ENCODE results near the gene OR51B5.
"Not testable (repeated sequence)": the region's sequence is repeated elsewhere in the genome, so short reads cannot be mapped to it uniquely, and the experiment has no call there.

Gene OR51B5

DNA sequence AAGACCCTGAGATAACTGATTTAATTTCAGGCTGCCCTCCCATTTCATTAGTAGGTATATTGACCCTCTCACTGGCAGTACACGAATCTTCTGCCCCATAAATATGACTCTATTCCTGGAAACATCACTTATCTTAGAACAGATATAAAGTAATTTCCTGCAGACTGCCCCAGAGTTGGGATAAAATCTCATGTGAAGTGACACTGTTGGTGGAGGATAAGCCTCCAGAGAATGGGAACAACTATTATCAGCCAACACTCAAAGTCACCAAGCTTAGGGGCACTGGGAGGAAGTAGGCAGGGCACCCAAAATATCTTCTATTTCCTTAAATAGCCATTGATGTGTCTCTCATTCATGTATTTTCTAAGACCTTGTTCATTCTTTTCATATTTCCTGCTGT is 8.2 kb downstream of the OR51B5 start:
- no peaks in the 10 kb centered on the region for H3K4me1 ChIP-seq (ENCODE audit: control insufficient read depth, insufficient read depth, low read length)
- no peak overlapping the region for H3K27ac ChIP-seq (ENCODE audit: low read length)
- no peak overlapping the region for H3K4me3 ChIP-seq (ENCODE audit: low read length in 2 of 2)
- no peaks in the 10 kb centered on the region for H3K27me3 ChIP-seq (ENCODE audit: control insufficient read depth in 1 of 2, insufficient read depth in 2 of 2, low read length in 2 of 2)
- no peaks in the 10 kb centered on the region for H3K9me3 ChIP-seq (ENCODE audit: control insufficient read depth in 2 of 2, low read length in 2 of 2)
- H3K9ac ChIP-seq (ENCODE audit: low read length in 2 of 2), result no peak overlapping the region
- H3K36me3 ChIP-seq (ENCODE audit: control insufficient read depth in 2 of 2, insufficient read depth in 2 of 2, low read length in 2 of 2), result no peaks in the 10 kb centered on the region

GRCh38 chr11:5324197-5324596 is 19.1 kb downstream of the OR51B5 start, which contains the start of gene OR51B2:
Gene OR51B2, minus strand, starts transcription at chr11:5324297. Its CDS starts 0 bp downstream, at chr11:5324297.
- Histone ChIP-seq H3K27ac (ENCODE audit: low read length) (no peak within 1 kb of the TSS), H3K9me3 (ENCODE audit: control insufficient read depth in 2 of 2, low read length in 2 of 2) (no peaks in the 10 kb centered on the region)

DNA sequence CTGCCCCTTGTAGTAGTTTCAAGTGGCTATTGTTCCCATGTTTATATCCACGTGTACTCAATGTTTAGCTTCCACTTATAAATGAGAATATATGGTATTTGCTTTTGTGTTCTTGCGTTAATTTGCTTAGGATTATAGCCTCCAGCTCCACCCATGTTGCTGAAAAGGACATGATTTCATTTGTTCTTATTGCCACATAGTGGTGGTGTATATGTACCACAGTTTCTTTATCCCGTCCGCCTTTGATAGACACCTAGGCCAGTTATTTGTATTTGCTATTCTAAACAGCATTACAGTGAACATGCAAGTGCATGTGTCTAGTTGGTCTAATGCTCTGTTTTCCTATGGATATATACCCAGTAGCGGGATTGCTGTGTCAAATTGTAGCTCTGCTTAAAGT is 26.0 kb downstream of the OR51B5 start:
- Histone ChIP-seq H3K36me3 (ENCODE audit: control insufficient read depth in 2 of 2, insufficient read depth in 2 of 2, low read length in 2 of 2) (no peaks in the 10 kb centered on the region), H3K27ac (ENCODE audit: low read length) (no peak overlapping the region), H3K9ac (ENCODE audit: low read length in 2 of 2) (no peak overlapping the region), H3K9me3 (ENCODE audit: control insufficient read depth in 2 of 2, low read length in 2 of 2) (peaks cover 0 to 2% of the 10 kb centered on the region in 2 donors), H3K4me1 (ENCODE audit: control insufficient read depth, insufficient read depth, low read length) (no peaks in the 10 kb centered on the region), H3K4me3 (ENCODE audit: low read length in 2 of 2) (no peak overlapping the region), H3K27me3 (ENCODE audit: control insufficient read depth in 1 of 2, insufficient read depth in 2 of 2, low read length in 2 of 2) (no peaks in the 10 kb centered on the region)

More at GRCh38 chr11:5324197-5324596, 19.1 kb downstream of the OR51B5 start, which contains the start of gene OR51B2:
- Histone ChIP-seq H3K36me3 (ENCODE audit: control insufficient read depth in 2 of 2, insufficient read depth in 2 of 2, low read length in 2 of 2) (no peaks in the 10 kb centered on the region), H3K27me3 (ENCODE audit: control insufficient read depth in 1 of 2, insufficient read depth in 2 of 2, low read length in 2 of 2) (no peaks in the 10 kb centered on the region), H3K4me1 (ENCODE audit: control insufficient read depth, insufficient read depth, low read length) (no peaks in the 10 kb centered on the region), H3K4me3 (ENCODE audit: low read length in 2 of 2) (no peak within 1 kb of the TSS), H3K9ac (ENCODE audit: low read length in 2 of 2) (no peak within 1 kb of the TSS)

GRCh38 chr11:5313326-5314023 is 29.8 kb downstream of the OR51B5 start:
- H3K36me3 ChIP-seq (ENCODE audit: control insufficient read depth in 2 of 2, insufficient read depth in 2 of 2, low read length in 2 of 2); H3K4me1 ChIP-seq (ENCODE audit: control insufficient read depth, insufficient read depth, low read length); H3K27ac ChIP-seq (ENCODE audit: low read length); H3K27me3 ChIP-seq (ENCODE audit: control insufficient read depth in 1 of 2, insufficient read depth in 2 of 2, low read length in 2 of 2); H3K4me3 ChIP-seq (ENCODE audit: low read length in 2 of 2); H3K9ac ChIP-seq (ENCODE audit: low read length in 2 of 2); H3K9me3 ChIP-seq (ENCODE audit: control insufficient read depth in 2 of 2, low read length in 2 of 2): not testable (repeated sequence)

GRCh38 chr11:5310423-5310822 is 32.9 kb downstream of the OR51B5 start:
- Histone ChIP-seq H3K27ac (ENCODE audit: low read length) (no peak overlapping the region), H3K9ac (ENCODE audit: low read length in 2 of 2) (no peak overlapping the region), H3K9me3 (ENCODE audit: control insufficient read depth in 2 of 2, low read length in 2 of 2) (no peaks in the 10 kb centered on the region), H3K27me3 (ENCODE audit: control insufficient read depth in 1 of 2, insufficient read depth in 2 of 2, low read length in 2 of 2) (no peaks in the 10 kb centered on the region), H3K4me1 (ENCODE audit: control insufficient read depth, insufficient read depth, low read length) (no peaks in the 10 kb centered on the region), H3K36me3 (ENCODE audit: control insufficient read depth in 2 of 2, insufficient read depth in 2 of 2, low read length in 2 of 2) (no peaks in the 10 kb centered on the region), H3K4me3 (ENCODE audit: low read length in 2 of 2) (no peak overlapping the region)

DNA sequence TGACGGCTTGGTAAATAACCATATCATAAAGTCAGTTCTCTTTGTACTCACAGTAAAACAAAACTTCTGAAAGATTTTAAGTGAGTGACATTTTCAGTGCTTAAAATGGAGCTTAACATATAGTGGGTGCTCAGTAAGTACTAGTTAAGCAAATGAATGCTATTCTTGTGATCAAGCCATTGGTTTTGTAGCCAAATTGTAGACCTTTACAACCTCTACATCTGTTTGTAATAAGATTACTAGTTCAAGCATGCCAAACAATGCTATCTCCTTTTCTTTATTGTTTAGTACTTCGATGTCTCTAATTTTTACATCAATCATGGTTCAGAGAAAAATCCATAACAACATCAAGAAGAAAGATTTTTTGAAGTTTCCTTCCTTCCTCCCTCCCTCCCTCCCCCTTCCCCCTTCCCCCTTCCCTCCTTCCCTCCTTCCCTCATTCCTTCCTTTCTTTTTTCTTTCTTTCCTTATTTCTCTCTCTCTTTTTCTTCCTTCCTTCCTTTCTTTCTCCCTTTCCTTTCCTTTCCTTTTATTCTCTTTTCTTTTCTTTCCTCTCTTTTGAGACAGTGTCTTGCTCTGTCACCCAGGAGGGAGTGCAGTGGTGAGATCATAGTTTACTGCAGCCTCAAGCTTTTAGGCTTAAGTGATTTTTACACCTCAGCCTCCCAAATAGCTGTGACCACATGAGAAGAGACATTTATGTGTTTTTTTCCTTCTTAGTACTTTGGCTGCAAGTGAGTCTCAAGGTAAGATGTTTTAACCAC is 35.9 kb downstream of the OR51B5 start:
- no peaks in the 10 kb centered on the region for H3K27me3 ChIP-seq (ENCODE audit: control insufficient read depth in 1 of 2, insufficient read depth in 2 of 2, low read length in 2 of 2)
- no peak overlapping the region for H3K27ac ChIP-seq (ENCODE audit: low read length)
- no peaks in the 10 kb centered on the region for H3K9me3 ChIP-seq (ENCODE audit: control insufficient read depth in 2 of 2, low read length in 2 of 2)
- H3K9ac ChIP-seq (ENCODE audit: low read length in 2 of 2), result no peak overlapping the region
- no peaks in the 10 kb centered on the region for H3K4me1 ChIP-seq (ENCODE audit: control insufficient read depth, insufficient read depth, low read length)
- H3K4me3 ChIP-seq (ENCODE audit: low read length in 2 of 2), result no peak overlapping the region
- H3K36me3 ChIP-seq (ENCODE audit: control insufficient read depth in 2 of 2, insufficient read depth in 2 of 2, low read length in 2 of 2), result no peaks in the 10 kb centered on the region

GRCh38 chr11:5304046-5304445 is 39.3 kb downstream of the OR51B5 start:
- no peaks in the 10 kb centered on the region for H3K27me3 ChIP-seq (ENCODE audit: control insufficient read depth in 1 of 2, insufficient read depth in 2 of 2, low read length in 2 of 2)
- no peak overlapping the region for H3K4me3 ChIP-seq (ENCODE audit: low read length in 2 of 2)
- no peak overlapping the region for H3K27ac ChIP-seq (ENCODE audit: low read length)
- no peaks in the 10 kb centered on the region for H3K9me3 ChIP-seq (ENCODE audit: control insufficient read depth in 2 of 2, low read length in 2 of 2)
- H3K36me3 ChIP-seq (ENCODE audit: control insufficient read depth in 2 of 2, insufficient read depth in 2 of 2, low read length in 2 of 2), result no peaks in the 10 kb centered on the region
- no peak overlapping the region for H3K9ac ChIP-seq (ENCODE audit: low read length in 2 of 2)
- no peaks in the 10 kb centered on the region for H3K4me1 ChIP-seq (ENCODE audit: control insufficient read depth, insufficient read depth, low read length)

GRCh38 chr11:5303626-5304025 is 39.7 kb downstream of the OR51B5 start:
- H3K9me3 ChIP-seq (ENCODE audit: control insufficient read depth in 2 of 2, low read length in 2 of 2), result no peaks in the 10 kb centered on the region
- no peaks in the 10 kb centered on the region for H3K4me1 ChIP-seq (ENCODE audit: control insufficient read depth, insufficient read depth, low read length)
- no peak overlapping the region for H3K4me3 ChIP-seq (ENCODE audit: low read length in 2 of 2)
- no peak overlapping the region for H3K9ac ChIP-seq (ENCODE audit: low read length in 2 of 2)
- H3K27ac ChIP-seq (ENCODE audit: low read length), result no peak overlapping the region
- H3K27me3 ChIP-seq (ENCODE audit: control insufficient read depth in 1 of 2, insufficient read depth in 2 of 2, low read length in 2 of 2), result no peaks in the 10 kb centered on the region
- no peaks in the 10 kb centered on the region for H3K36me3 ChIP-seq (ENCODE audit: control insufficient read depth in 2 of 2, insufficient read depth in 2 of 2, low read length in 2 of 2)

GRCh38 chr11:5301846-5302245 is 41.5 kb downstream of the OR51B5 start, which contains the start of gene OR51B4:
Gene OR51B4, minus strand, starts transcription at chr11:5301946. Its CDS starts 0 bp downstream, at chr11:5301946.
- no peak within 1 kb of the TSS for H3K9ac ChIP-seq (ENCODE audit: low read length in 2 of 2)
- H3K4me3 ChIP-seq (ENCODE audit: low read length in 2 of 2), result no peak within 1 kb of the TSS
- no peak within 1 kb of the TSS for H3K27ac ChIP-seq (ENCODE audit: low read length)
- no peaks in the 10 kb centered on the region for H3K9me3 ChIP-seq (ENCODE audit: control insufficient read depth in 2 of 2, low read length in 2 of 2)
- no peaks in the 10 kb centered on the region for H3K4me1 ChIP-seq (ENCODE audit: control insufficient read depth, insufficient read depth, low read length)
- H3K36me3 ChIP-seq (ENCODE audit: control insufficient read depth in 2 of 2, insufficient read depth in 2 of 2, low read length in 2 of 2), result no peaks in the 10 kb centered on the region
- H3K27me3 ChIP-seq (ENCODE audit: control insufficient read depth in 1 of 2, insufficient read depth in 2 of 2, low read length in 2 of 2), result no peaks in the 10 kb centered on the region

- no peaks in the 10 kb centered on the region for H3K27me3 ChIP-seq (ENCODE audit: control insufficient read depth in 1 of 2, insufficient read depth in 2 of 2, low read length in 2 of 2)
- H3K9me3 ChIP-seq (ENCODE audit: control insufficient read depth in 2 of 2, low read length in 2 of 2), result no peaks in the 10 kb centered on the region
- H3K27ac ChIP-seq (ENCODE audit: low read length), result no peak overlapping the region
- H3K9ac ChIP-seq (ENCODE audit: low read length in 2 of 2), result no peak overlapping the region
- no peaks in the 10 kb centered on the region for H3K4me1 ChIP-seq (ENCODE audit: control insufficient read depth, insufficient read depth, low read length)
- no peaks in the 10 kb centered on the region for H3K36me3 ChIP-seq (ENCODE audit: control insufficient read depth in 2 of 2, insufficient read depth in 2 of 2, low read length in 2 of 2)
- no peak overlapping the region for H3K4me3 ChIP-seq (ENCODE audit: low read length in 2 of 2)
Observed at GRCh38 chr11:5300251-5300650, 43.1 kb downstream of the OR51B5 start.

DNA sequence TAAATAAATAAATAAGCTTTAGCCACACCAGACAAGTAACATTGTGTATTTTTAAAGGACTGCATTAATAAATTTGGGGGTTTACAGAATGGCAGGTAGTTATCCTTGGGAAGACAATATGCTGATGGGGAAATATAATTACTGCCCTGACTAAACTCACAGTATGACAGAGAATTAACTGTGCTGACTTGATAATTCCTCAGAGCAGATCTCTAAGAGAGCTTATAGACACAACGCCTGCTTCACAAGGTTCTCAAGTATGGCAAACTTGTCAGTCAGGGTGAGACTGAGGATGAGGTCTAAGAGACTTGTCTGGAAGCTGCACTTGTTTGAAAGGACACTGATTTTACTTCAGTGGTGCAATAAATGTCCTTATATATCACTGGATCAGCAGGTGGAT is 44.9 kb downstream of the OR51B5 start:
- no peak overlapping the region for H3K4me3 ChIP-seq (ENCODE audit: low read length in 2 of 2)
- H3K36me3 ChIP-seq (ENCODE audit: control insufficient read depth in 2 of 2, insufficient read depth in 2 of 2, low read length in 2 of 2), result no peaks in the 10 kb centered on the region
- H3K27ac ChIP-seq (ENCODE audit: low read length), result no peak overlapping the region
- H3K4me1 ChIP-seq (ENCODE audit: control insufficient read depth, insufficient read depth, low read length), result no peaks in the 10 kb centered on the region
- H3K9me3 ChIP-seq (ENCODE audit: control insufficient read depth in 2 of 2, low read length in 2 of 2), result no peaks in the 10 kb centered on the region
- no peaks in the 10 kb centered on the region for H3K27me3 ChIP-seq (ENCODE audit: control insufficient read depth in 1 of 2, insufficient read depth in 2 of 2, low read length in 2 of 2)
- no peak overlapping the region for H3K9ac ChIP-seq (ENCODE audit: low read length in 2 of 2)
